SK-N-SH (cell line): ENCODE measurements around the gene NAE1. TPM values are rescaled to one million over a fixed set of nuclear protein-coding genes. Genes with fewer than 3 reads are reported as not detected.

Experiments
- CTCF ChIA-PET: fragments of 300-600, 350-600 bp; formaldehyde crosslinking; extraction: SDS; loops from one replicate; lab custom pipeline; 2021; lab: Yijun Ruan, JAX
- POLR2A ChIA-PET: fragments of 350-600 bp; sonication (Branson Sonifier 250); formaldehyde crosslinking; extraction: SDS; loops from one replicate; lab custom pipeline; 2020; ENCODE audit warnings: antibody characterized with exemption, inconsistent platforms; lab: Yijun Ruan, JAX
- DNase-seq: peaks from one replicate; pipeline ENCODE4 v3.0.0; 2012
- H2AFZ ChIP-seq: fragments of 200-600 bp; sonication (generic); 2 replicates; pipeline ENCODE4 v1.8.1; 2016; ENCODE audit warnings: antibody characterized with exemption, mild to moderate bottlenecking, low read depth
- H3F3A ChIP-seq: fragments of 200-600 bp; sonication (generic); replicated peaks from 2 replicates; pipeline ENCODE3; 2016; ENCODE audit warnings: antibody characterized with exemption, mild to moderate bottlenecking; ENCODE audit not compliant: insufficient read depth
- H3K27ac ChIP-seq, 2 experiments: fragments of 200-500 bp in 1 of 2; fragments of 200-600 bp in 1 of 2; sonication (Bioruptor generic) in 1 of 2; sonication (generic), shearing (Covaris generic) in 1 of 2; 2 replicates each; pipeline versions ENCODE4 v1.5.1 to v1.6.1; 2014 to 2016; ENCODE audit warnings: low read depth in 2 of 2, inconsistent platforms in 1 of 2, low read length in 1 of 2, mild to moderate bottlenecking in 1 of 2, mixed read lengths in 1 of 2
- H3K27me3 ChIP-seq: fragments of 200-600 bp; sonication (generic), shearing (Covaris generic); 2 replicates; pipeline ENCODE4 v1.6.1; 2016; ENCODE audit warnings: mixed run types; ENCODE audit not compliant: insufficient read depth
- H3K36me3 ChIP-seq, 2 experiments: fragments of 200-500 bp in 1 of 2; fragments of 200-600 bp in 1 of 2; sonication (Bioruptor generic) in 1 of 2; sonication (generic) in 1 of 2; replicated peaks in 1 of 2; 2 replicates each; pipeline versions ENCODE3 to v1.5.1; 2014 to 2016; ENCODE audit warnings: low read length in 1 of 2, mild to moderate bottlenecking in 1 of 2; ENCODE audit not compliant: insufficient read depth in 2 of 2, control insufficient read depth in 1 of 2
- H3K4me1 ChIP-seq, 2 experiments: fragments of 200-500 bp in 1 of 2; fragments of 200-600 bp in 1 of 2; sonication (Bioruptor generic) in 1 of 2; sonication (generic), shearing (Covaris generic) in 1 of 2; 2 replicates each; pipeline versions ENCODE4 v1.5.1 to v1.6.1; 2014 to 2016; ENCODE audit warnings: low read depth in 1 of 2, low read length in 1 of 2, mixed run types in 1 of 2; ENCODE audit not compliant: insufficient read depth in 2 of 2, control insufficient read depth in 1 of 2
- H3K4me2 ChIP-seq: fragments of 200-600 bp; sonication (generic), shearing (Covaris generic); 2 replicates; pipeline ENCODE4 v1.6.1; 2017; ENCODE audit warnings: mixed run types
- H3K4me3 ChIP-seq, 2 experiments: fragments of 200-500 bp in 1 of 2; fragments of 200-600 bp in 1 of 2; sonication (Bioruptor generic) in 1 of 2; sonication (generic), shearing (Covaris generic) in 1 of 2; 2 replicates each; pipeline versions ENCODE4 v1.5.1 to v1.8.1; 2014 to 2016; ENCODE audit warnings: low read depth in 2 of 2, inconsistent platforms in 1 of 2, low read length in 1 of 2, mild to moderate bottlenecking in 1 of 2, mixed read lengths in 1 of 2, moderate library complexity in 1 of 2
- H3K79me2 ChIP-seq: fragments of 200-600 bp; sonication (generic); 2 replicates; pipeline ENCODE4 v1.8.1; 2017; ENCODE audit warnings: mild to moderate bottlenecking; ENCODE audit not compliant: insufficient read depth
- H3K9ac ChIP-seq: fragments of 200-600 bp; sonication (generic); 2 replicates; pipeline ENCODE4 v1.6.1; 2017; ENCODE audit warnings: mixed run types
- H3K9me2 ChIP-seq: fragments of 200-600 bp; sonication (generic); 2 replicates; pipeline ENCODE4 v1.6.1; 2017; ENCODE audit warnings: mixed run types
- H3K9me3 ChIP-seq: fragments of 200-600 bp; sonication (generic); 2 replicates; pipeline ENCODE4 v1.6.1; 2017; ENCODE audit warnings: mixed run types, mild to moderate bottlenecking, moderate library complexity
- H4K20me1 ChIP-seq: fragments of 200-600 bp; sonication (generic); 2 replicates; pipeline ENCODE4 v1.6.1; 2017; ENCODE audit warnings: mild to moderate bottlenecking, mixed run types; ENCODE audit not compliant: insufficient read depth
- MEF2A ChIP-seq: IDR thresholded peaks from 2 replicates; pipeline ENCODE4 v1.4.0; 2012; ENCODE audit warnings: low read depth, borderline replicate concordance
- RXRA ChIP-seq: IDR thresholded peaks from 2 replicates; pipeline ENCODE4 v1.4.0; 2012; ENCODE audit warnings: low read depth, mild to moderate bottlenecking, borderline replicate concordance
- SMC3 ChIP-seq: IDR thresholded peaks from 2 replicates; pipeline ENCODE4 v1.6.1; 2012; ENCODE audit warnings: low read depth, low read length, improper control_type of control experiment
- WGBS: methylation state at CpG from one replicate; pipeline ENCODE4 v1.1.6; 2017; ENCODE audit warnings: low lambda C conversion rate; 5-methylcytosine and 5-hydroxymethylcytosine counted together
- polyA plus RNA-seq, 3 experiments: library from polyadenylated mRNA; depleted of rRNA; stranded (reverse); fragments of >200 nt; gene quantifications; 2 replicates each; pipeline ENCODE4 v1.2.3, GENCODE V29; 2012
- TF ChIP-seq, protein P1 (sequence below): IDR thresholded peaks from 2 replicates; pipeline ENCODE4 v1.4.0; 2012; ENCODE audit warnings: low read depth
- TF ChIP-seq, protein P2 (sequence below): IDR thresholded peaks from 2 replicates; pipeline ENCODE4 v1.4.0; 2012; ENCODE audit warnings: low read depth, borderline replicate concordance
- TF ChIP-seq, protein P3 (sequence below): IDR thresholded peaks from 2 replicates; pipeline ENCODE4 v1.4.0; 2012; ENCODE audit warnings: low read depth, borderline replicate concordance
- TF ChIP-seq, protein P4 (sequence below): fragments of 200-600 bp; sonication (generic); IDR thresholded peaks from 2 replicates; pipeline ENCODE4 v1.6.1; 2017; ENCODE audit warnings: antibody characterized with exemption, mild to moderate bottlenecking, moderate library complexity
- TF ChIP-seq, protein P5 (sequence below): fragments of 150-350 bp; IDR thresholded peaks from 2 replicates; pipeline ENCODE4 v1.6.1; 2016; ENCODE audit warnings: mild to moderate bottlenecking, low read depth, low read length

Gene NAE1
- polyA plus RNA-seq, 1 of the 3 experiments (the other 2 are of a cell fraction), result 33.8 TPM

DNA sequence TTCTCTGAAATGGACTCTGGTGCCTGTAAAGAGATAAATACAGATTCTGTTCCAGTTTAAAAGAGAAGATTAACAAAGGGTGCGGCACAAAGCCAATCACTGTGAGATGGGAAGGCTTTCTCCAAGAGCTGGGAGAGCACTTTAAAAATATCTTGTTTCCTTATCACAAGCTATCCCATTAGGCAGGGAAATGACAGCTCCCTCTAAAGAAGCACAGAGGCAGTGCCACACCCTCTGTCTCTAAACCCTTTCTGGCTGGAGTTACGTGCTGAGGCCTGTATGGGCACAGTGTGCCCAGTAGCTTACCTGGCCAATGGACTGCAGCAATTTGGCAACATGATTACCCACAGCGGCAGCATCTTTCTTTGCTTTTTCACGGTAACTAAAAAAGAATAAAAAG lies 20.4 kb downstream of the NAE1 start:
- H4K20me1 ChIP-seq, result no peaks in the 10 kb centered on the region
- H3K27me3 ChIP-seq, result no peaks in the 10 kb centered on the region
- CTCF ChIA-PET, result interaction anchor here (1.6 to 1.9 kb wide), 3 partner anchors 20 to 58 kb away, joined by 5 to 8 read pairs (median 8); partner anchors contain the start of gene NAE1
- no peak overlapping the region for H3K4me2 ChIP-seq
- H3K27ac ChIP-seq, result no peak overlapping the region
- TF ChIP-seq, protein P1, sequence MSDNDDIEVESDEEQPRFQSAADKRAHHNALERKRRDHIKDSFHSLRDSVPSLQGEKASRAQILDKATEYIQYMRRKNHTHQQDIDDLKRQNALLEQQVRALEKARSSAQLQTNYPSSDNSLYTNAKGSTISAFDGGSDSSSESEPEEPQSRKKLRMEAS, result no peak
- TF ChIP-seq, protein P2, sequence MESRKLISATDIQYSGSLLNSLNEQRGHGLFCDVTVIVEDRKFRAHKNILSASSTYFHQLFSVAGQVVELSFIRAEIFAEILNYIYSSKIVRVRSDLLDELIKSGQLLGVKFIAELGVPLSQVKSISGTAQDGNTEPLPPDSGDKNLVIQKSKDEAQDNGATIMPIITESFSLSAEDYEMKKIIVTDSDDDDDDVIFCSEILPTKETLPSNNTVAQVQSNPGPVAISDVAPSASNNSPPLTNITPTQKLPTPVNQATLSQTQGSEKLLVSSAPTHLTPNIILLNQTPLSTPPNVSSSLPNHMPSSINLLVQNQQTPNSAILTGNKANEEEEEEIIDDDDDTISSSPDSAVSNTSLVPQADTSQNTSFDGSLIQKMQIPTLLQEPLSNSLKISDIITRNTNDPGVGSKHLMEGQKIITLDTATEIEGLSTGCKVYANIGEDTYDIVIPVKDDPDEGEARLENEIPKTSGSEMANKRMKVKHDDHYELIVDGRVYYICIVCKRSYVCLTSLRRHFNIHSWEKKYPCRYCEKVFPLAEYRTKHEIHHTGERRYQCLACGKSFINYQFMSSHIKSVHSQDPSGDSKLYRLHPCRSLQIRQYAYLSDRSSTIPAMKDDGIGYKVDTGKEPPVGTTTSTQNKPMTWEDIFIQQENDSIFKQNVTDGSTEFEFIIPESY, result no peak
- TF ChIP-seq RXRA, result no peak
- no peaks in the 10 kb centered on the region for H3K9me2 ChIP-seq
- H2AFZ ChIP-seq, result no peak overlapping the region
- no peak for DNase-seq
- peaks cover 48 to 74% of the 10 kb centered on the region in 2 experiments for H3K36me3 ChIP-seq
- no peaks in the 10 kb centered on the region for H3K4me1 ChIP-seq
- WGBS, result 96% methylated on average over 4 of the region's 4 CpGs
- H3F3A ChIP-seq, result no peaks in the 10 kb centered on the region
- no peak overlapping the region for H3K9ac ChIP-seq
- H3K9me3 ChIP-seq, result no peaks in the 10 kb centered on the region
- POLR2A ChIA-PET, result no interaction called here
- no peak overlapping the region for H3K4me3 ChIP-seq
- no peaks in the 10 kb centered on the region for H3K79me2 ChIP-seq

DNA sequence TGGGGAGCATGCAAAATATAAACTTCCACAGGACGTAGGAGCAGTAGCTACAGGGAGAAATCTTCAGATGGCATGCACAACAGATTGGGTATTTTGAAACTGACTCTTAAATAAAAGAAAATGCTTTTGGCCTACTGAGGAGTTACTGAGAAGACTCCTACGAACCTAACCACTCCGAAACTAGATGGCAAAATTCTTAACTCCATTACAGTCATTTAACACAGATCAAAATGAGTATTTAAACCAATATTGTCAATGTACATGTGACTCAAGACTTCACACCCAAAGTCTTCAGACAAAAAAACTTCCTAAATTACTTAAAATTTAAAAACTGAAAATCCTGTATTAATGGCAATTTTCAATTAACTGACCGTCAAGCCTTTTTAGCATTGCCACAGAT lies 21.0 kb downstream of the NAE1 start:
- WGBS, result 96% methylated on average over 4 of the region's 4 CpGs
- DNase-seq, result no peak
- H3K4me2 ChIP-seq, result no peak overlapping the region
- no peak overlapping the region for H3K9ac ChIP-seq
- H2AFZ ChIP-seq, result no peak overlapping the region
- no peaks in the 10 kb centered on the region for H3K79me2 ChIP-seq
- H3F3A ChIP-seq, result no peaks in the 10 kb centered on the region
- no peaks in the 10 kb centered on the region for H3K9me2 ChIP-seq
- POLR2A ChIA-PET, result no interaction called here
- no peaks in the 10 kb centered on the region for H3K4me1 ChIP-seq
- peaks cover 52 to 75% of the 10 kb centered on the region in 2 experiments for H3K36me3 ChIP-seq
- H3K27me3 ChIP-seq, result no peaks in the 10 kb centered on the region
- no peaks in the 10 kb centered on the region for H4K20me1 ChIP-seq
- TF ChIP-seq, protein P3, sequence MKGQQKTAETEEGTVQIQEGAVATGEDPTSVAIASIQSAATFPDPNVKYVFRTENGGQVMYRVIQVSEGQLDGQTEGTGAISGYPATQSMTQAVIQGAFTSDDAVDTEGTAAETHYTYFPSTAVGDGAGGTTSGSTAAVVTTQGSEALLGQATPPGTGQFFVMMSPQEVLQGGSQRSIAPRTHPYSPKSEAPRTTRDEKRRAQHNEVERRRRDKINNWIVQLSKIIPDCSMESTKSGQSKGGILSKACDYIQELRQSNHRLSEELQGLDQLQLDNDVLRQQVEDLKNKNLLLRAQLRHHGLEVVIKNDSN, result no peak
- TF ChIP-seq, protein P4, sequence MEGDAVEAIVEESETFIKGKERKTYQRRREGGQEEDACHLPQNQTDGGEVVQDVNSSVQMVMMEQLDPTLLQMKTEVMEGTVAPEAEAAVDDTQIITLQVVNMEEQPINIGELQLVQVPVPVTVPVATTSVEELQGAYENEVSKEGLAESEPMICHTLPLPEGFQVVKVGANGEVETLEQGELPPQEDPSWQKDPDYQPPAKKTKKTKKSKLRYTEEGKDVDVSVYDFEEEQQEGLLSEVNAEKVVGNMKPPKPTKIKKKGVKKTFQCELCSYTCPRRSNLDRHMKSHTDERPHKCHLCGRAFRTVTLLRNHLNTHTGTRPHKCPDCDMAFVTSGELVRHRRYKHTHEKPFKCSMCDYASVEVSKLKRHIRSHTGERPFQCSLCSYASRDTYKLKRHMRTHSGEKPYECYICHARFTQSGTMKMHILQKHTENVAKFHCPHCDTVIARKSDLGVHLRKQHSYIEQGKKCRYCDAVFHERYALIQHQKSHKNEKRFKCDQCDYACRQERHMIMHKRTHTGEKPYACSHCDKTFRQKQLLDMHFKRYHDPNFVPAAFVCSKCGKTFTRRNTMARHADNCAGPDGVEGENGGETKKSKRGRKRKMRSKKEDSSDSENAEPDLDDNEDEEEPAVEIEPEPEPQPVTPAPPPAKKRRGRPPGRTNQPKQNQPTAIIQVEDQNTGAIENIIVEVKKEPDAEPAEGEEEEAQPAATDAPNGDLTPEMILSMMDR, result no peak
- no peak for TF ChIP-seq MEF2A
- no peak for TF ChIP-seq SMC3
- TF ChIP-seq RXRA, result no peak
- TF ChIP-seq, protein P5, sequence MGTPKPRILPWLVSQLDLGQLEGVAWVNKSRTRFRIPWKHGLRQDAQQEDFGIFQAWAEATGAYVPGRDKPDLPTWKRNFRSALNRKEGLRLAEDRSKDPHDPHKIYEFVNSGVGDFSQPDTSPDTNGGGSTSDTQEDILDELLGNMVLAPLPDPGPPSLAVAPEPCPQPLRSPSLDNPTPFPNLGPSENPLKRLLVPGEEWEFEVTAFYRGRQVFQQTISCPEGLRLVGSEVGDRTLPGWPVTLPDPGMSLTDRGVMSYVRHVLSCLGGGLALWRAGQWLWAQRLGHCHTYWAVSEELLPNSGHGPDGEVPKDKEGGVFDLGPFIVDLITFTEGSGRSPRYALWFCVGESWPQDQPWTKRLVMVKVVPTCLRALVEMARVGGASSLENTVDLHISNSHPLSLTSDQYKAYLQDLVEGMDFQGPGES, result no peak
- H3K27ac ChIP-seq, result no peak overlapping the region
- H3K4me3 ChIP-seq, result no peak overlapping the region
- CTCF ChIA-PET, result interaction anchor here (1.6 to 1.9 kb wide), 3 partner anchors 21 to 58 kb away, joined by 5 to 8 read pairs (median 8); partner anchors contain the start of gene NAE1
- H3K9me3 ChIP-seq, result no peaks in the 10 kb centered on the region
